ENCODE measurements around the gene GDPD4. TPM values are rescaled to one million over a fixed set of nuclear protein-coding genes. Genes with fewer than 3 reads are reported as not detected.

Gene GDPD4
- total and polyA plus RNA-seq, 2 of the 4 experiments (the other 2 are of a cell fraction): not detected

GRCh38 chr11:77181799-77182541 is 119.5 kb downstream of the GDPD4 start:
- Histone ChIP-seq H4K8ac (ENCODE audit: low read depth in 2 of 2, low read length in 2 of 2) (no peak overlapping the region), H3K27ac (ENCODE audit: insufficient read depth, low read length) (no peak overlapping the region), H3K4me1 (ENCODE audit: control insufficient read depth, insufficient read depth, low read length) (no peaks in the 10 kb centered on the region), H3K23ac (ENCODE audit: low read depth, low read length) (no peak overlapping the region), H3K36me3 (ENCODE audit: control insufficient read depth, insufficient read depth, low read length) (no peaks in the 10 kb centered on the region), H4K5ac (ENCODE audit: low read depth, low read length) (no peak overlapping the region), H3K4me2 (ENCODE audit: low read depth, low read length) (no peak overlapping the region), H3K9me1 (ENCODE audit: insufficient read depth, low read length) (peaks cover 3% of the 10 kb centered on the region; the same call in 1 of the 2 replicates), H3K9me3 (ENCODE audit: control insufficient read depth, insufficient read depth, low read length) (no peaks in the 10 kb centered on the region), H2BK5ac (ENCODE audit: low read depth, low read length, poor library complexity, severe bottlenecking) (no peak overlapping the region), H3K4ac (ENCODE audit: low read depth, low read length) (no peak overlapping the region), H3K14ac (replicated peaks; ENCODE audit: low read depth, low read length) (no peak overlapping the region), H3K27me3 (ENCODE audit: control insufficient read depth, insufficient read depth, low read length) (peaks cover 37% of the 10 kb centered on the region), H2AK9ac (replicated peaks; ENCODE audit: low read depth, low read length, poor library complexity) (peak overlapping the region; percentile 61), H4K20me1 (ENCODE audit: insufficient read depth, low read length) (no peaks in the 10 kb centered on the region), H2BK15ac (ENCODE audit: low read depth, low read length) (no peak overlapping the region), H3K56ac (ENCODE audit: extremely low read depth, insufficient read depth, low read length) (no peak overlapping the region), H3K9ac (ENCODE audit: low read depth, low read length) (no peak overlapping the region), H2BK120ac (ENCODE audit: low read depth, low read length) (no peak overlapping the region), H4K91ac (ENCODE audit: insufficient read depth, low read depth, low read length) (no peak overlapping the region), H2BK20ac (ENCODE audit: low read depth, low read length) (no peak overlapping the region), H2AK5ac (ENCODE audit: low read depth, low read length) (no peak overlapping the region), H3K4me3 (ENCODE audit: insufficient read depth, low read depth, low read length) (no peak overlapping the region), H3K79me1 (ENCODE audit: low read depth in 1 of 2, low read length in 2 of 2) (no peaks in the 10 kb centered on the region), H2AFZ (replicated peaks; ENCODE audit: low read length, poor library complexity) (no peak overlapping the region), H3K18ac (ENCODE audit: low read depth, low read length) (no peak overlapping the region)
- ATAC-seq (ENCODE audit: low read depth): no peak
- ChIA-PET POLR2A (ENCODE audit: unreplicated experiment) (no interaction called here), CTCF (interaction anchor here (1.8 kb wide), 1 partner anchor 54 kb away, joined by 9 read pairs; the partner anchor contains the start of gene MYO7A)
- TF ChIP-seq POLR2A (IDR thresholded peaks at IDR 0.05; ENCODE audit: low read depth, low read length) (no peak), RAD21 (IDR thresholded peaks at IDR 0.05; ENCODE audit: low read length) (no peak), BHLHE40 (IDR thresholded peaks at IDR 0.05; ENCODE audit: low read depth, low read length) (no peak)
- intact Hi-C loops (cut with micrococcal nuclease): loop anchor here (10.0 kb wide), 1 partner anchor 257 kb away; no protein-coding TSS in a partner anchor
- no TSS peak for BruUV-seq (replicated peaks)
- no peak for DNase-seq
- WGBS, 2 experiments (ENCODE audit: extremely low coverage in 2 of 2, insufficient read length in 1 of 2): 80% methylated on average over 1 of the region's 22 CpGs; no CpG with 5 or more reads in 1 of the 2 experiments
- dilution Hi-C loops (cut with HindIII; ENCODE audit: low sequenced_read_pairs, unreplicated experiment): no loop called here
- in situ Hi-C loops (cut with MboI; ENCODE audit: low sequenced_read_pairs): loop anchor here (10.0 kb wide), 1 partner anchor 57 kb away; the partner anchor contains the start of gene MYO7A
